Vagina (tissue), 2 donors: ENCODE measurements around the gene DPYD.

Experiments
- CTCF ChIP-seq, 3 experiments: fragments of 450-650 bp in 2 of 3; fragments of 200-600 bp in 1 of 3; sonication (generic) in 1 of 3; IDR thresholded peaks; one replicate each; pipeline ENCODE4 v1.5.1; 2017 to 2019; ENCODE audit warnings: antibody characterized with exemption in 3 of 3, mild to moderate bottlenecking in 2 of 3, moderate library complexity in 2 of 3
- POLR2AphosphoS5 ChIP-seq, 2 donors: sonication (generic); formaldehyde crosslinking; IDR thresholded peaks; one replicate each; pipeline ENCODE4 v1.9.0; 2017; ENCODE audit warnings: antibody characterized with exemption in 2 of 2, mild to moderate bottlenecking in 2 of 2, low read depth in 1 of 2; ENCODE audit not compliant: insufficient read depth in 1 of 2

- TF ChIP-seq CTCF (IDR thresholded peaks at IDR 0.05) (no peak), POLR2AphosphoS5 (IDR thresholded peaks at IDR 0.05; ENCODE audit: insufficient read depth in 1 of 2, low read depth in 1 of 2) (no peak)
These were observed 497.4 kb downstream of the DPYD start for GRCh38 chr1:97423403-97423802.
